HG03025 (cell line): ENCODE data around the gene PSKH1.

Experiments
- ATAC-seq: cut with Tn5 transposase; IDR thresholded peaks from one replicate; pipeline ENCODE4 v1.9.1; 2021; ENCODE audit warnings: mild to moderate bottlenecking, moderate library complexity; ENCODE audit not compliant: unreplicated experiment, low FRiP score

PSKH1 gene

DNA sequence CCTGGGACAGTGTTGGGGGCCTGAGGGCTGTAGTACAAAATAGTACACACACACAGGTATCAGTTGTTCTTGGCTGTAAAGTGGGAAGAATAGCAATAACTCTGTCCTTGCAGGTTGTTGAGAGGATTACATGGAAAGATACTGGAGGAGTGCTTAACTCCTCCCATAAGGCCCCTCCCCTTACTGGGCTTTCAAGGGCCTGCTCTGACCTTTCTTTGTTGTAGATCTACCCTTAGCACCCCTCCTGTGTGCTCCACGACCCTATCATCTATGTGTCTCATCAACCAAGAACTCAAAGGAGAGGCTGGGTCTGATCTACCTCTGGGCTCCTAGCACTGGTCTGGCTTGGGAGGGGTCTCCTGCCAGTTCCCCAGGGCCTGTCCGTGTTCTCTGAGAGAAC lies 28.5 kb upstream of the PSKH1 start:
- no peak for ATAC-seq

DNA sequence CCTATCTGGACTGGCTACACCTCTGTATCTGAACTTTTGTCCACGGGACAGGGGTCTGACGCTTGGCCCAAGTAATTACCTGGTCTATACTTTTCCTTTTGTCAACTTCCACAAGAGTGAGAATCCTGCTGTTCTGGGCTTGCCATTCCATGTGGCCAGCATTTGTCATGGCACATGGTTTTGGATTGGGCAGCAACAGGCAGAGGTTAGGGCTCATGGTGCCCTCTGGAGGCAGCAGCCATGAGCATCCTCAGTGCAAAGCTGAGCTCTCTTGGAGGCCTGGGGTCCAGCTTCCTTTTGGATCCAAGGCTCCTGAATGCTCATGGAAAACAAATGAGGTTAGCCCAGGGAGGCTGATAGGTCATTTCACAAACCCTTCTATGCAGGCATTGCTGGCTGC lies 27.7 kb upstream of the PSKH1 start:
- no peak for ATAC-seq

DNA sequence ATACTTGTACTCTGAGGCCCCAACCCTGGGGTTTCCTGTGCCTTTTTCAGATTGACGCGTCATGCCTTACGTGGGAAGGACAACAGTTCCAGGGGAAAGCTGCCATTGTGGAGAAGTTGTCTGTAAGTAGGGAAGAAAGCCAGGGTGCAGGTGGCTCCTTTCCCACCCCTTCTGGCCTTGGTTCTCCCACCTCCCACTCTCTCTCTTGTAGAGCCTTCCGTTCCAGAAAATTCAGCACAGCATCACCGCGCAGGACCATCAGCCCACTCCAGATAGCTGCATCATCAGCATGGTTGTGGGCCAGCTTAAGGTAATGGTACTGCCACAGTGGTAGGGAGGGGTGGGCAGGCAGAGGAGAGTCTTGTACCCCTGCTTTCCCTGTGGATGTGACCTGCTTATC lies 24.8 kb upstream of the PSKH1 start:
- no peak for ATAC-seq

DNA sequence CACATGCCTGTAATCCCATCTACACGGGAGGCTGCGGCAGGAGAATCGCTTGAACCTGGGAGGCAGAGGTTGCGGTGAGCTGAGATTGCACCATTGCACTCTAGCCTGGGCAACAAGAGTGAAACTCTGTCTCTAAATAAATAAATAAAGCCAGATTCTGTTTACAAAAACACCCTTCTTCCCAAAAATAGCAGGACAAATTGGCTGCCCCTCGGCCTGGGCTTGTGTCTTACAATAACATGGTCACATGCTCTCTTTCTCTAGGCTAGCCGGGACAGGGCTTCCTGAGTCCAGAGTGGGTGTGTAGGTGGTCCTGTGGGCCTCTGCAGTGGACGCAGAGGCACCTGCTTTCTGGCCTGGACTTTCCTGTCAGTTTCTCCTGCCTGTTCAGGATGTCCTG lies 23.4 kb upstream of the PSKH1 start:
- no peak for ATAC-seq

DNA sequence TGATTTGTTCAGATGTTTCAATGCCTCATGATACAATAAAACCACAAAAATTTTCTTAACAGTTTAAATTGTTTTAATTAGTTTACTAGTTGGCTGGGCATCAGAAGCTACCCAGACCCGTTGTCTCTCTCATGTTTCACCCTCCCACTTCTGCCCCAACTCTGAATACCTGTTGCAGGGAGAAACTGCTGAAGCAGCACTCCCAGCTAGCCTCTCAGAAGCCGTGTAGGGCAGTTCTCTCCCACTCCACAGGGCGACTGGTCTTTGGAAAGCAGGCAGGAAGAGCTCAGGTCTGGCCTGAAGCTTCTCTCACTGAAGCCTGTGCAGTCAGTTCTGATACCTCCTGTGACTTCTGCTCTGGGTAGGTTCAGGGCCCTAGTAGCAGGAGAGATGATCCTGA lies 21.8 kb upstream of the PSKH1 start:
- ATAC-seq = no peak

DNA sequence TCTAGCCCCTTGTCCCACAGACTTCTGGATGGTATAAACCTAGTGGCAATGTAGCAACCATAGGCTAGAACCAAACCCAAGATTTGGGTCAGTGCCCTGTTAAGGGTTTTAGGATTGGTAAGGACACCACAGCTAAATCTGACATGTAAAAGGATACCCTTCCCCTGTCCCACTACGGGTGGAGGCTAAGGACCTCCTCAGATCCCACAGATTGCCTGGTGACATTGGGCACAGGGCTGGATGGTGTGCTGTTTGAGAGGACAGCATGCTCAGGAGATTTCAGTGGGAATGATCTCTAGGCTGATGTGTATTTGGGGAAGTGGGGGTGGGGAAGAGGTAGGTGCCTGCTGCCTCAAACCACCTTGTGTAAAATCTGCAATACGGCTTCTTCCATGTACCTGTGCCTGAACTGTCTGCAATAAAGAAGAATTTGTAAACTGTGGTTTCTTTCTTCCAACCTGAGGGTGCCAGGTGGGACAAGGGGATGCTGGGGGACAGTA lies 20.9 kb upstream of the PSKH1 start:
- no peak for ATAC-seq

DNA sequence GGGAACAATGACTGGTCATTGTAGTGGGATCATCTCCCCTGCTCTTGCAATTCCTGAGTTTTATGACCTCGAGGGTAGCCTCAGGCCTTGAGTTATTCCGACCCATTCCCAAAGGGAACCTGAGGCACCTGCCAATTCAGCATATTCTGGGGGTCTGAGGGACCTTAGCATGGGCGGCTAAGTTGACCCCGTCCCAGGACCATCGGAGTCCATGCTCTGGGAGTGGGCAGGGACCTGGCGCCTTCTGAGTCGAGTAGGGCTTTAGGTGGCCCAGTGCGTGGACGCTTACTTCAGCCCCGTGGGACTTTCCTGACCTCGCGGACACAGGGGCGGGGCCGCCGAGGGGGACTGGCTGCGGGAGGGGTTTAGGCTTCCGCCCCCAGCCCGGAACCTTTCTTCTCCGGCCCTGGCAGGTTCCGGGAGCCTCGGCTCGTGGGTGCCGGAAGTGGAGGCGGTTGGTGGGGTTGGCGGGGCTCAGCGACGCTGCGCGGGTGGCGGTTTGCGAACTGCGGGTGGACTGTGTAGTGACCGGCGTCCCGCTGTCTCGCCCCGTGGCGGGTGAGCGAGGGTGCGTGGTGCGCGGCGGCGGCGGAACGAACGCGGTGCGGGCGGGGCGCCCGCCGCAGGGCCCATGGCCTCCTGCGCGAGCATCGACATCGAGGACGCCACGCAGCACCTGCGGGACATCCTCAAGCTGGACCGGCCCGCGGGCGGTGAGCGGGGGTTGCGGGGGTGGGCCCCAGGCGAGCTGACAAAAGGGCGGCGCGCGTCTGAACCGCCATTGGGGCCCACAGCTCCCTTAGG lies 20.2 kb upstream of the PSKH1 start, which contains the start of gene EDC4:
TSS of gene EDC4 (plus strand) at position 422 of the 804 bp plus-strand sequence. CDS start at position 632, 210 bp downstream.
- peak; percentile 67 for ATAC-seq

DNA sequence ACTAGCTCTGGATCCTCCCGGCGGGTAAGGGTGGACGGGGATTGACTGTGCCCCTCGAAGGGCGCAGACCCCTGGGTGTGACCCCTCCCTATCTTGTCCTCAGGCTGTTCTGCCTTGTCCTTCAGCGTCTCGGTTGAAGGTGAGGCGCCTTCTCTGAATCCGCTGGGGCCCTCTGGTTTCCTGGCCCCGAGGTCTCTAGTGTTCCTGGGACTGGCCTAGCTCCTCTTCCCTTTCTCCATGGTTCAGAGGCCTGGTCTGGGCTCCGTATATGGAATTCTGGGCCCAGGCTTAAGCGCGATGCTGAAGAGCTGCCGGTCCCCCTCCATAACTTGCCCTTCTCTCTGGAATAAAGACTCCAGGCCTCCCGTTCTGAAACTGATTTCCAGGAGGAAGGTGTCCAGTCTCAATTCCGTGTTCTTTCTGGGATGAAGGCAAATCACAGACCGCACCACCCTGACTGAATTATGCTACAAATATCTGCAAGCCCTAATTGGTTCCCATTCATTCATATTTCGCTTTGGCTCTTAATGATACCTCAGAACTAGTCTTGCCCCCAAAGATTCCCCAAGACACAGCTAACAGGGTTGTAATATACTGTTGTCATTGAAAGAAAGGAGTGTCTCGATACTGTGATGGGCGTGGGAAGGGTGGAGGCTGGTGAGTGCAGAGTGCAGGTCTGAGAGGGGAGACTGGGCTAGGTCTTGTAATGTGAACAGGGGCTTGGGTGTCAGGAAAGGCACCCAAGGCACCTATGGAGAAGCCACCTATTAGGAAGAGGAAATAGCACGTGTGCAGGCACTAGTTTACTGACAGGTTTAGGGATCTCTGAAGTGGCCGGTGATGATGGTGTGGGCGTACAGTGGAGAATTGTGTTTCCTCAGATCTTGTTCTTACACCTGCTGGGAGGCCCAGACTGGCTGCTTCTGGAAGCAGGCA lies 19.4 kb upstream of the PSKH1 start:
- peak; percentile 18 for ATAC-seq

DNA sequence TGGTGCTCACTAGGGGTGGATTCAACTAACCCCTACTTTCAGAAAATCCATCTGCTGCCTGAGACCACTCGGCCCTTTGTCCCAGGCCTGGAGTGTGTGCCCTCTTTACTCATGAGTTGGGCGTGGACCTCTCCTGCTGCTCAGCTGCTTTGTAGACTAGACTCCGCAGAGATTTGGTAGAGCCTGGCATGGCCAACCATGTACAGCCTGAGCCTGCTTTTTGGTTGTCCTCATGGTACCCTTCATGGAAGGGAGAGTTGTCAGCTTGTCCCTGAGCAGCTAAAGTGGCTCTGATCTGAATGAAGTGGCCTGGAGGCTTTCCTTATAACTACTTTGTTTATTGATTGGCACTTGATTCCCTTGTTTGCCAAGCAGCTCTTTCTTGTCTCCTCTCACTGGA lies 18.7 kb upstream of the PSKH1 start:
- ATAC-seq = no peak

DNA sequence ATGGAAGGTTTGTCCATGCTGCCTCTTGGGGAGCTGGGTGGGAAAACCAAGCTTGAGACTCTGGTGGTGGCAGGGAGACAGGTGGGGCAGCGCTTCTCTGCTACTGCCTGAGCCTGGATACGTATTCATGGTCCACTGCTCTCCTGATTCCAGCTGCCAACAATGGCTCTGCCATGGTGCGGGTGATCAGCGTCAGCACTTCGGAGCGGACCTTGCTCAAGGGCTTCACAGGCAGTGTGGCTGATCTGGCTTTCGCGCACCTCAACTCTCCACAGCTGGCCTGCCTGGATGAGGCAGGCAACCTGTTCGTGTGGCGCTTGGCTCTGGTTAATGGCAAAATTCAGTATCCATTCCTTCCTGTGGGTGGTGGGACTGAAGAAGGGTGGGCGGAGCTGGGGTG lies 16.0 kb upstream of the PSKH1 start:
- ATAC-seq = no peak

DNA sequence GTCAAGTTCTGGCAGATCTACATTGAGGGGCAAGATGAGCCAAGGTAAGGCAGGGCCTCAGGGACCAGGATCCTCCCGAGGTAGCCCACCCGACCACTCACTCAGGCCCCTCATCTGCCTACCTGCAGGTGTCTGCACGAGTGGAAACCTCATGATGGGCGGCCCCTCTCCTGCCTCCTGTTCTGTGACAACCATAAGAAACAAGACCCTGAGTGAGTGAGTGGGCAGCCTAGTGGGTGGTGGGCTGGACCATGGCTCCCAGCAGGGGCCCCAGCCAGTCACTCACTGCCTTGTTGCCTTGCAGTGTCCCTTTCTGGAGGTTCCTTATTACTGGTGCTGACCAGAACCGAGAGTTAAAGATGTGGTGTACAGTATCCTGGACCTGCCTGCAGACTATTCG lies 14.8 kb upstream of the PSKH1 start:
- no peak for ATAC-seq

DNA sequence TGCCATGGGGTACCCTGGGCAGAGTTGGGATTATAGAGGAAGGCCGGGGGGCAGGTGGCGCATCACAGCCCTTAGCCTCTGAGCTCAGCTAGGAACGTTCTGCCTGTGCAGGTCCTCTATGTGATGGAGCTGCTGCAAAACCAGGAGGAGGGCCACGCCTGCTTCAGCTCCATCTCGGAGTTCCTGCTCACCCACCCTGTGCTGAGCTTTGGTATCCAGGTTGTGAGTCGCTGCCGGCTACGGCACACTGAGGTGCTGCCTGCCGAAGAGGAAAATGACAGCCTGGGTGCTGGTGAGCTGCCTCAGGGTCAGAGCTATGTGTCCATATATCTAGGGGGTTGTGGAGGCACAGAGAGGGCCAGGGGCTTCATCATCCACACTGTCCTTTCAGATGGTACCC lies 14.2 kb upstream of the PSKH1 start:
- no peak for ATAC-seq

DNA sequence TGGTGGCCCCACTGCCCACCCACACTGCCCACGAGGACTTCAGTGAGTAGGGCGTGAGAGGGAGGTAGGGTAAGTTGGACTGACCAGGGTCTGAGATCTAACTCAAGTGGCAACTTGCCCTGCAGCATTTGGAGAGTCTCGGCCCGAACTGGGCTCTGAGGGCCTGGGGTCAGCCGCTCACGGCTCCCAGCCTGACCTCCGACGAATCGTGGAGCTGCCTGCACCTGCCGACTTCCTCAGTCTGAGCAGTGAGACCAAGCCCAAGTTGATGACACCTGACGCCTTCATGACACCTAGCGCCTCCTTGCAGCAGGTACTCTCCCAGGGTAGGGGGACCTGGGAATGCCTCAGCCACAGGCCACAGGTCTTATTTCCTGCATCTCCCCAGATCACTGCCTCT lies 13.6 kb upstream of the PSKH1 start:
- no peak for ATAC-seq

DNA sequence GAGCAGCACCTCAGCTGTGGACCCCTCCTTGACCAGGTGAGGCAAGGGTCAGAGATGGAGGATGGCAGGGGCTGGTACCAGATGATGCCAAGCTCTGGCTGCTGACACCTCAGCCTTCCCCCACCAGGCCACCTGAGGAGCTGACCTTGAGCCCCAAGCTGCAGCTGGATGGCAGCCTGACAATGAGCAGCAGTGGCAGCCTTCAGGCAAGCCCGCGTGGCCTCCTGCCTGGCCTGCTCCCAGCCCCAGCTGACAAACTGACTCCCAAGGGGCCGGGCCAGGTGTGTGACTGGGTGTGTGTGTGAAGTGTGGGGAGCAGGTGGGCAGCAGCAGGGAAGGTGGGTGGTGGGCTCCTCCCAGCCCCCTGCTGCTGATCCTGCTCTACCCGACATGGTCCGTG lies 13.1 kb upstream of the PSKH1 start:
- ATAC-seq = no peak

DNA sequence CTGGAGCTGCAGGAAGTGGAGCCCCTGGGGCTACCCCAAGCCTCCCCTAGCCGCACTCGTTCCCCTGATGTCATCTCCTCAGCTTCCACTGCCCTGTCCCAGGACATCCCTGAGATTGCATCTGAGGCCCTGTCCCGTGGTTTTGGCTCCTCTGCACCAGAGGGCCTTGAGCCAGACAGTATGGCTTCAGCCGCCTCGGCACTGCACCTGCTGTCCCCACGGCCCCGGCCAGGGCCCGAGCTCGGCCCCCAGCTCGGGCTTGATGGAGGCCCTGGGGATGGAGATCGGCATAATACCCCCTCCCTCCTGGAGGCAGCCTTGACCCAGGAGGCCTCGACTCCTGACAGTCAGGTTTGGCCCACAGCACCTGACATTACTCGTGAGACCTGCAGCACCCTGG lies 12.5 kb upstream of the PSKH1 start:
- ATAC-seq = no peak

DNA sequence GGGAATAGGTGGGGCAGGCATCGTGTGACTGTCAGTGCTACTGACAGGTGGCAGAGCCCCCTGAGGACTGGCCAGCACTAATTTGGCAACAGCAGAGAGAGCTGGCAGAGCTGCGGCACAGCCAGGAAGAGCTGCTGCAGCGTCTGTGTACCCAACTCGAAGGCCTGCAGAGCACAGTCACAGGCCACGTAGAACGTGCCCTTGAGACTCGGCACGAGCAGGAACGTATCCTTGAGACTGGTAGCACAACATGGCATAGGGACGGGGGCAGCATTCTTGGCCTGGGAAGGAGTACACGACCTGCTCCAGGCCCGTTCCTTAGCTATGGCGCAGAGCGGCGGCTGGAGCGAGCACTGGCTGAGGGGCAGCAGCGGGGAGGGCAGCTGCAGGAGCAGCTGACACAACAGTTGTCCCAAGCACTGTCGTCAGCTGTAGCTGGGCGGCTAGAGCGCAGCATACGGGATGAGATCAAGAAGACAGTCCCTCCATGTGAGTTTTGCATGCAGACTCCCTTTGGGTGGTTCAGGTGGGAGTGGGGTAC lies 11.4 kb upstream of the PSKH1 start:
- ATAC-seq = no peak

DNA sequence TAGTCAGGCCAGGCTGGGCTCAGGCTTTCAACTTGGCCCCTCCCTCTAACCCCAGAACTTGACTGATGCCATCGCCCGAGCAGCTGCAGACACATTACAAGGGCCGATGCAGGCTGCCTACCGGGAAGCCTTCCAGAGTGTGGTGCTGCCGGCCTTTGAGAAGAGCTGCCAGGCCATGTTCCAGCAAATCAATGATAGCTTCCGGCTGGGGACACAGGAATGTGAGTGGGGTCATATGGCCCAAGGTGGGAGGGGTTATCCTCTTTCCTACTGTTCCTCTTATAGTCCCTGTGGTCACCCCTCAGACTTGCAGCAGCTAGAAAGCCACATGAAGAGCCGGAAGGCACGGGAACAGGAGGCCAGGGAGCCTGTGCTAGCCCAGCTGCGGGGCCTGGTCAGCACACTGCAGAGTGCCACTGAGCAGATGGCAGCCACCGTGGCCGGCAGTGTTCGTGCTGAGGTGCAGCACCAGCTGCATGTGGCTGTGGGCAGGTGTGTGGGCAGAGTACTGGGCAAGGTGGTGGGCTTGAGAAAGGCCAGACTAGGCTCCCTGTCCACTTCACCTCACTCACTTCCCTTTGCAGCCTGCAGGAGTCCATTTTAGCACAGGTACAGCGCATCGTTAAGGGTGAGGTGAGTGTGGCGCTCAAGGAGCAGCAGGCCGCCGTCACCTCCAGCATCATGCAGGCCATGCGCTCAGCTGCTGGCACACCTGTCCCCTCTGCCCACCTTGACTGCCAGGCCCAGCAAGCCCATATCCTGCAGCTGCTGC lies 10.5 kb upstream of the PSKH1 start:
- ATAC-seq = no peak

DNA sequence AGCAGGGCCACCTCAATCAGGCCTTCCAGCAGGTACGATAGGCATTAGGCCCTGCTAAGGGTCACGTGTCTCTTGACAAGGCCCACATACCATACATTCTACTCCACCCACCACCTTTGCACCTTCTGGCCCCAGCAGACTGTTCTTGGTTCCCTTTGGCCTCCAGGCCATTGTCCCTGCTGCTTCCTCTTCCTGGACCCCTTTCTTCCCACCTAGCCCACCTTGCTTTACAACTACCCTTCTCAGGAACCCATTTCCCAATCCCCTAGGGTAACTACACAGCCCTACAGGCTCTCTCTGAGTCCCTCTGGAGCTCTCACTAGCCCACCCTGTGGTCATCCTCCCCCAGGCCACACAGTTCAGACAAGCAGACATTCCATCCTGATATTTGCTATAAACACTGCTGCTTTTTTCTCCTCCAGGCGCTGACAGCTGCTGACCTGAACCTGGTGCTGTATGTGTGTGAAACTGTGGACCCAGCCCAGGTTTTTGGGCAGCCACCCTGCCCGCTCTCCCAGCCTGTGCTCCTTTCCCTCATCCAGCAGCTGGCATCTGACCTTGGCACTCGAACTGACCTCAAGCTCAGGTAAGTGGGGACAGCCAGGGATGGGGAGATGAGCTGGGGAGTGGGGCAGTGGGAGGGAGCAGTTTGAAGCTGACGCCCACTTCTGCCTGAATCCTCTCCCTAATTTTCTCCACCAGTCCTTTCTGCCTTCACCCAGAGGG lies 9.7 kb upstream of the PSKH1 start:
- no peak for ATAC-seq

DNA sequence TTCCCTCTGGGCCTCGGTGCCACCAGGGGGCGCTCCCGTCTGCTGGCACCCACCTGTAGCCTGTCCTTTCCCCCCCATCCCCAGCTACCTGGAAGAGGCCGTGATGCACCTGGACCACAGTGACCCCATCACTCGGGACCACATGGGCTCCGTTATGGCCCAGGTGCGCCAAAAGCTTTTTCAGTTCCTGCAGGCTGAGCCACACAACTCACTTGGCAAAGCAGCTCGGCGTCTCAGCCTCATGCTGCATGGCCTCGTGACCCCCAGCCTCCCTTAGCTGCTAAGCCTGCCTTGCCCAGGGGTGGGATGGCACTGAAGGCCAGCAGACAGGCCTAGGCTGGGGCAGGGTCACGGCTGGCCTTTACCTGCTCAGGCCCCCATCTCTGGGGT lies 9.2 kb upstream of the PSKH1 start:
- ATAC-seq = no peak

DNA sequence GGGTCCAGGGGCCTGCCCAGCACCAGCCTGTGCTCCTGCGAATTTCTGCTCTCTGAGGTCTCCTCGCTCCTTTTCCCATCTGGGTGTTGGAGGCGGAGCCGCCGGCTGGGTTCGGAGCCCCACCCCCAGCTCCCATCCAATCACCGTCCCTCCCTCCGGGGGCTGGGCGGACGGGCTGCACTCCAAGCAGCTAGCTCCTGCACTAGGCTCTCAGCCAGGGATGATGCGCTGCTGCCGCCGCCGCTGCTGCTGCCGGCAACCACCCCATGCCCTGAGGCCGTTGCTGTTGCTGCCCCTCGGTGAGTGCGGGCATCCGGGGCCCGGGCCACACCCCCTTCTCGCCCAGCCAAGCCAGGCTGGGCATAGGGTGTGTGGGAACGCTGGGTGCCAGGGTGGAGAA lies 8.4 kb upstream of the PSKH1 start, which contains the start of gene NRN1L:
TSS of gene NRN1L (plus strand) at position 202 of the 400 bp plus-strand sequence. CDS start at position 221, 19 bp downstream.
- no peak for ATAC-seq
